Fibroblast of lung (primary cell): ENCODE measurements around the gene LCN10. TPM values are rescaled to one million over a fixed set of nuclear protein-coding genes. Genes with fewer than 3 reads are reported as not detected.

Experiments
- DNase-seq, 2 donors: peaks; one replicate each; pipeline versions ENCODE4 v3.0.0 to v3.0.0-alpha.2; 2010; ENCODE audit warnings: low read depth in 2 of 2
- H2AFZ ChIP-seq: 2 replicates; pipeline ENCODE4 v1.5.1; 2012; ENCODE audit warnings: low read length, control low read depth, inconsistent platforms
- H3K27ac ChIP-seq: 2 replicates; pipeline ENCODE4 v1.5.1; 2011; ENCODE audit warnings: low read length, control low read depth; ENCODE audit not compliant: insufficient read depth
- H3K27me3 ChIP-seq: 2 replicates; pipeline ENCODE4 v1.5.1; 2011; ENCODE audit warnings: mild to moderate bottlenecking, low read length; ENCODE audit not compliant: control insufficient read depth, insufficient read depth
- H3K36me3 ChIP-seq: 2 replicates; pipeline ENCODE4 v1.5.1; 2011; ENCODE audit warnings: low read length; ENCODE audit not compliant: control insufficient read depth, insufficient read depth
- H3K4me1 ChIP-seq: 2 replicates; pipeline ENCODE4 v1.5.1; 2011; ENCODE audit warnings: low read length; ENCODE audit not compliant: control insufficient read depth, insufficient read depth; ENCODE audit errors: extremely low read depth
- H3K4me2 ChIP-seq: 2 replicates; pipeline ENCODE4 v1.5.1; 2011; ENCODE audit warnings: low read length, control low read depth; ENCODE audit not compliant: insufficient read depth; ENCODE audit errors: extremely low read depth
- H3K4me3 ChIP-seq, 4 experiments: fragments of 200-600 bp in 1 of 4; sonication (generic) in 1 of 4; replicated peaks in 1 of 4; 2 replicates each; pipeline ENCODE4 v1.5.1; 2011 to 2016; ENCODE audit warnings: low read length in 4 of 4, low read depth in 3 of 4, mild to moderate bottlenecking in 3 of 4, control low read depth in 2 of 4, inconsistent platforms in 1 of 4, mixed read lengths in 1 of 4; ENCODE audit not compliant: insufficient read depth in 1 of 4; ENCODE audit errors: control extremely low read depth in 1 of 4
- H3K79me2 ChIP-seq: 2 replicates; pipeline ENCODE4 v1.5.1; 2012; ENCODE audit warnings: mild to moderate bottlenecking, low read length, inconsistent platforms; ENCODE audit not compliant: control insufficient read depth, insufficient read depth
- H3K9ac ChIP-seq: 2 replicates; pipeline ENCODE4 v1.5.1; 2011; ENCODE audit warnings: mild to moderate bottlenecking, low read length, control low read depth; ENCODE audit not compliant: insufficient read depth
- H3K9me3 ChIP-seq: 2 replicates; pipeline ENCODE4 v1.5.1; 2012; ENCODE audit warnings: low read depth, low read length; ENCODE audit not compliant: control insufficient read depth, insufficient read depth
- H4K20me1 ChIP-seq: 2 replicates; pipeline ENCODE4 v1.5.1; 2011; ENCODE audit warnings: low read length; ENCODE audit not compliant: control insufficient read depth, insufficient read depth; ENCODE audit errors: extremely low read depth
- CTCF ChIP-seq, 2 donors: IDR thresholded peaks in 1 of 2; conservative IDR thresholded peaks in 1 of 2; 1 replicate in 1 of 2; 2 replicates in 1 of 2; pipeline ENCODE4 v1.5.1; 2011 to 2012; ENCODE audit warnings: low read length in 2 of 2, control low read depth in 1 of 2, inconsistent platforms in 1 of 2, low read depth in 1 of 2, mild to moderate bottlenecking in 1 of 2
- EZH2 ChIP-seq: IDR thresholded peaks from 2 replicates; pipeline ENCODE4 v1.5.1; 2012; ENCODE audit warnings: low read length, control low read depth, mild to moderate bottlenecking; ENCODE audit errors: missing control alignments
- polyA plus RNA-seq, 2 donors: library from polyadenylated mRNA; depleted of rRNA in 1 of 2; stranded (reverse) in 1 of 2; unstranded in 1 of 2; fragments of >200 nt; gene quantifications; 2 replicates each; pipeline ENCODE4 v1.2.1, GENCODE V29; 2011 to 2012; ENCODE audit warnings: missing spikeins in 1 of 2
- total RNA-seq: library from RNA; depleted of rRNA; stranded (reverse); fragments of >200 nt; gene quantifications from 2 replicates; pipeline ENCODE4 v1.2.1, GENCODE V29; 2014

The LCN10 gene
- total and polyA plus RNA-seq, 2 donors (not counting 1 experiment from before 2014, with no cell fraction given): not detected

DNA sequence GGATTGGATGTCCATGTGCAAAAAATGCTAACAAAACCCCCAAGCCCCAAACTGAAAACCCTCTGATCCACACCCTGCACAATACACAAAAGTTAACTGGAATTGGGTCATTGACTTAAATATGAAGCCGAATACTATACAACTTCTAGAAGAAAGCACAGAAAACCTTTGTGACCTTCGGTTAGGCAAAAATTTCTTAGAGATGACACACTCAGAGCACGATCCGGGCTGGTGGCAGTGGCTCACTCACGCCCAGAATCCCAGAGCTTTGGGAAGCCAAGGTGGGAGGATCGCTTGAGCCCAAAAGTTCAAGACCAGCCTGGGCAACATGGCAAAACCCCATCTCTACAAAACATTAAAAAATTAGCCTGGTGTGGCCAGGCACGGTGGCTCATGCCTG is 32.2 kb downstream of the LCN10 start:
- no peak overlapping the region for H3K4me2 ChIP-seq
- H3K9me3 ChIP-seq: no peaks in the 10 kb centered on the region
- TF ChIP-seq CTCF (conservative IDR thresholded peaks at IDR 0.05 in 1 of 2, IDR thresholded peaks at IDR 0.05 in 1 of 2; ENCODE audit: low read depth in 1 of 2, low read length in 2 of 2) (no peak), EZH2 (no peak)
- H3K9ac ChIP-seq: no peak overlapping the region
- no peaks in the 10 kb centered on the region for H3K79me2 ChIP-seq
- H3K27ac ChIP-seq: no peak overlapping the region
- H3K27me3 ChIP-seq: peaks cover 4% of the 10 kb centered on the region
- H3K4me1 ChIP-seq: no peaks in the 10 kb centered on the region
- no peak overlapping the region for H3K4me3 ChIP-seq
- no peak for DNase-seq
- no peaks in the 10 kb centered on the region for H3K36me3 ChIP-seq
- H4K20me1 ChIP-seq: no peaks in the 10 kb centered on the region
- no peak overlapping the region for H2AFZ ChIP-seq

DNA sequence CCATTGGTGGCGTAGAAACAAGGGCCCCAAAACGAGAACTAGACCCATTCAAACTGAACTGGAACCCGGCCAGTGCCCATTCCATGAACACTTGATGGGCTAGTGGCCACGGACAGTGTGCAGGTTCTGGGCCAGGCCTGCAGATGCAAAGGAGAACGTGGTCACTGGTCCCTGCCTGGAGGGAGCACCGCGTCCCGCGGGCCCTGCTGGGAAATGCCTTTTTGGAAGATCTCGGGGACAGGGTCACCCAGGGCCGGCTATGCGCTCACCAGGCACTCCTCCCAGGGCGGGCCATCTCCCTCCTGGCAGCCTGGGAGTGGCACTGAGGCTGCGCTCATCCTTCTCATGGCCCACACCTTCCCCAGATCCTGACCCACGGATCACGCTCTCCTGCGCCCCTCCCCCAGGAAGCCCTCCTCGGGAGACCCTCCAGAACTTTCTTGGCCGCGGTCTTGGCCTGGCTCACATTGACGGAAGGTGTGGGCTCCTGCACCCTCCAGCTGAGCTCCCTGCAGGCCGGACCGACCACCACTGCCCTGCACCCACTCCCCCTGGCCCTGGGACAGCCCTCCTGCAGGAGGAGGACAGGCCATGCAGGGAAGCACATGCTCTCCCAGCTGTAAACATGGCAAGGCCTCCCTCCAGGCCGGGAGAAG is 33.2 kb downstream of the LCN10 start:
- Histone ChIP-seq H3K27ac (no peak overlapping the region), H3K27me3 (peaks cover 4% of the 10 kb centered on the region), H2AFZ (no peak overlapping the region), H3K36me3 (no peaks in the 10 kb centered on the region), H3K4me3 (no peak overlapping the region), H3K79me2 (no peaks in the 10 kb centered on the region), H3K4me1 (no peaks in the 10 kb centered on the region), H3K4me2 (no peak overlapping the region), H4K20me1 (no peaks in the 10 kb centered on the region), H3K9ac (no peak overlapping the region), H3K9me3 (no peaks in the 10 kb centered on the region)
- TF ChIP-seq EZH2 (no peak), CTCF (conservative IDR thresholded peaks at IDR 0.05 in 1 of 2, IDR thresholded peaks at IDR 0.05 in 1 of 2; ENCODE audit: low read depth in 1 of 2, low read length in 2 of 2) (no peak)
- no peak for DNase-seq

GRCh38 chr9:136707849-136708517 is 34.8 kb downstream of the LCN10 start:
- Histone ChIP-seq H3K27me3 (no peaks in the 10 kb centered on the region), H3K4me2 (no peak overlapping the region), H3K9ac (no peak overlapping the region), H3K4me3 (no peak overlapping the region), H3K9me3 (no peaks in the 10 kb centered on the region), H3K79me2 (no peaks in the 10 kb centered on the region), H3K4me1 (no peaks in the 10 kb centered on the region), H3K36me3 (no peaks in the 10 kb centered on the region), H2AFZ (no peak overlapping the region), H3K27ac (no peak overlapping the region), H4K20me1 (no peaks in the 10 kb centered on the region)
- no peak for TF ChIP-seq EZH2
- TF ChIP-seq CTCF (conservative IDR thresholded peaks at IDR 0.05 in 1 of 2, IDR thresholded peaks at IDR 0.05 in 1 of 2; ENCODE audit: low read depth in 1 of 2, low read length in 2 of 2): no peak
- DNase-seq: no peak
